GM18870 (cell line): Measurements from ENCODE around the gene UBAC1.

ENCODE experiments used
- ATAC-seq: cut with Tn5 transposase; IDR thresholded peaks from one replicate; pipeline ENCODE4 v1.9.1; 2021; ENCODE audit warnings: moderate library complexity; ENCODE audit not compliant: unreplicated experiment

The UBAC1 gene, protein sequence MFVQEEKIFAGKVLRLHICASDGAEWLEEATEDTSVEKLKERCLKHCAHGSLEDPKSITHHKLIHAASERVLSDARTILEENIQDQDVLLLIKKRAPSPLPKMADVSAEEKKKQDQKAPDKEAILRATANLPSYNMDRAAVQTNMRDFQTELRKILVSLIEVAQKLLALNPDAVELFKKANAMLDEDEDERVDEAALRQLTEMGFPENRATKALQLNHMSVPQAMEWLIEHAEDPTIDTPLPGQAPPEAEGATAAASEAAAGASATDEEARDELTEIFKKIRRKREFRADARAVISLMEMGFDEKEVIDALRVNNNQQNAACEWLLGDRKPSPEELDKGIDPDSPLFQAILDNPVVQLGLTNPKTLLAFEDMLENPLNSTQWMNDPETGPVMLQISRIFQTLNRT

GRCh38 chr9:135961277-135961715 lies at the start of gene UBAC1:
Gene UBAC1, minus strand, starts transcription at chr9:135961373. Its CDS starts 211 bp downstream, at chr9:135961162.
- peak; percentile 71 for ATAC-seq

DNA sequence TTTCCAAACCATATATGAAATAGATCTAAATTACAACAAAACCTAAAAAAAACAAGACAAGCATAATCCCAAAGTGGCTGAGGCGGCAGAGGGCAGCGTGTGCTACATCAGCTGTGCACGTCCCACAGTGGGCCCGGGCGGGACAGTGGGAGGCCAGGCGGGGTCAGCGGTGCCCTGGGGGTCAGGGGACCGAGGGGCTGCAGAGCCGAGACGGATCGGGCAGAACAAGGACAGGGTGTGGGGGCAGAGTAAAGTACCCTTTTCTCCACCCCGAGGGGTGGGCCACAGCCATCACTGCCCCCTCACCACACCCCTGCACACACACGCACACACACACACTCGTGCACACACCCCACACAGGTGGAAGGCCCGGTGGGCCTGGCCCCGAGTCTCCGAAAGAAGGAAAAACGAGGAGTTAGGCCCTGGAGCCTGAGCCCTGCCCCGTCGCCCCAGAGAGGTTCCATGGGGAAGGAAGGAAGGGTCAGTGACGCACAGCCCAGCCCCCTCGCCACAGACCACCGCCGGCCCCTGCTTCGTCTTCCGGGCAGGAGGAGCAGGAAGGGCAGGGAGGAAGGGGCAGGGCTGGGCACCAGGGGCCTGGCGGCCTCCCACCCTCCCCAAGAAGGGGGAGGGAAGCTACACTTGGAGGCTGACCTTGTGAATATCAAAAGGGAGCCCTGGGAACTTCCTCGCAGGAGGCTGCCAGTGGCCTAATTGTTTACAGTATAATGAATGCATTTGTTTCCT lies 49.6 kb upstream of the UBAC1 start:
- no peak for ATAC-seq

- ATAC-seq, result no peak
Observed at GRCh38 chr9:136010176-136010575, 49.0 kb upstream of the UBAC1 start.

DNA sequence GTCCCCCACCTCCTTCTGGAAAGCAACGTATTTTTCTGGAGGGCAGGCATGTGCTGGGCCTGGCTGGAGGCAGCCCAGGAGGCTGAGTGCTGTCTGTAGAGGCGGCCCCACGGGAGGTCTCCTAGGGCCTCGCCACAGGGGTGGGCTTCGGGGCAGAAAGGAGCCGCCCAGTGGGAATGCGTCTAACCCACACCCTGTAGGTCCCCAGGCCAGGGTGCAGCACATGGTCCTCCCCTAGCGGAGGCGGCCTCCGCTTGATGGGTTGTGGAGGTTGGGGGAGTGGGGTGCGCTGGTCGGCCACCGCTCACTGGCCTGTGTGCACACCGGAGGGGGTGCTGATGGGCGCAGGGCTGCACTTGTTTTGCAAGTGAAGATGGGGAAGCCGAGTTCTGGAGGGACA lies 48.3 kb upstream of the UBAC1 start:
- no peak for ATAC-seq

DNA sequence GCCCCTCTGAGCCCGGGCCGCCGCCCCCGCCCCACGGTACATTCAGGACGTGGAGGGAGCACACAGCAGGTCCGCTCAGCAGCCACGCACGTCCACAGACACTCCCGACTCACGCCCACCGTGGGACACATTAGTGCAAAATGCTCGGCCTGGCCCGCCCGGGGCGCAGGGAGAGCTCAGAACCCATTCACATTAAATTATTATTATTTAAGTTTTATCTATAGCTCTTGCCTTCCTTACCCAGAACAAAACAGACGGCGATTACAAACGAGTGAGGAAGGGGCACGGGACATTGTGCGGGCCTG lies 47.5 kb upstream of the UBAC1 start:
- ATAC-seq, result no peak

DNA sequence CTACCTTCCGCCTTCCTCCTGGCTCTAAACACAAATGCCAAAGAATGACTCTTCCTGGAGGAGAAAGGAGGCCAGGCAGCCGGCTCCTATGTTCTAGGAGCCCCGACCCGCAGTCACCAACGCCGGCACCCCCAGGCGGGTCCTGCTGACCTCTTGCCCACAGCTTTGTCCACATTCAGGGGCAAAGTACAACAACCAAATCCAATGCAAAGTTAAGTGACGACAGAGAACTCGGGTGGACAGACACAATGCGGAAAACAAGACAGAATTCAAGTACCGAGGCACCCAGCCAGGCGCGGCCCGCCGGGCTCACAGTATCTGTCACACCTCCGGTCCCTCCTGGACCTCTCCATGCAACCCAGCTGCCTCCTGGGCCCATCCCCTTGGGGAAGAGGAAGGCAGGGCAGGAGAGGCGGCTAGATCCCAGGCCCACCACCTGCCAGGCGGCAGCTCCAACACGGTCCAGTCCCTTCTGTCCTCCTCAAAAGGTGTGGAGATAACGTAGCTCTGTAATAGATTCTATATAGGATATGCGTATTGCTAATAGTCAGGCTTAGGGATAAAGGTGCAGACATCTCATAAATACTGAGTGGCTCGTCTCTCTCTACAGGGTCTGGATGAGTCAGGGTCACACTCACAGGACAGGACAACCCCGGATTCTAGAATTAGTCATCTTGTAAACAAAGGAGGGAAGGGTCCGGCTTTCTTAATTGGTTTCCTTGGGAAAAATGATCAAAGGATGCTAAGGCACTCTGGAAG lies 46.9 kb upstream of the UBAC1 start:
- ATAC-seq, result no peak

DNA sequence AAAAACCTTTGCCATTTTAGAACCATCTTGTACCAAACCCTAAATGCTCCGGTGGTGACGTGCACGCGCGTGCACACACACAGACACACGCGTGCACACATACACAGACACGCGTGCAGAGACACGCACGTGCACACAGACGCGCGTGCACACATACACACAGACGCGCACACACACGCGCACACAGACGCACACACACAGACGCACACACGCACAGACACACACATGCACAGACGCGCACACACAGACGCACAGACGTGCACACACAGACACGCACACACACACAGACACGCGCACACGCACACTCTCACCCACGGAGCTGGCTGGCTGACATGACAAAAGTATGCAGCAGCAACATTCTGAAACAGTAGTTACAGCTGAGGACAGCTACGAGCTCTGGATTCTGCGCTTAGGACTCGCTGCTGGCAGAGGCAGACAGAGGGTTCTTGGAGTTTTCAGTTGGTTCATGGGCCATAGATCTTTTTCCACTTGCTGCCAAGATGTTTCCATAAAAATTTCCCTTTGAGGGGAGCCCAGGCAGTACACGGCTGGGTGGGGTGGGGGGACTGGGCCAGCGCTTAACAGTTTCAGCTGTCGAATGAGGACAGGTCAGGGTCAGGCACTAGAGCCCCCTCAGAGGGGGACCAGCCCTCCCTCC lies 46.2 kb upstream of the UBAC1 start:
- no peak for ATAC-seq

GRCh38 chr9:136006169-136006568 lies 45.0 kb upstream of the UBAC1 start:
- ATAC-seq, result no peak

GRCh38 chr9:136004712-136005111 lies 43.5 kb upstream of the UBAC1 start:
- no peak for ATAC-seq

- ATAC-seq, result no peak
Observed at GRCh38 chr9:136004219-136004618, 43.0 kb upstream of the UBAC1 start.

- ATAC-seq, result no peak
Observed at GRCh38 chr9:136003411-136004218, 42.4 kb upstream of the UBAC1 start.

DNA sequence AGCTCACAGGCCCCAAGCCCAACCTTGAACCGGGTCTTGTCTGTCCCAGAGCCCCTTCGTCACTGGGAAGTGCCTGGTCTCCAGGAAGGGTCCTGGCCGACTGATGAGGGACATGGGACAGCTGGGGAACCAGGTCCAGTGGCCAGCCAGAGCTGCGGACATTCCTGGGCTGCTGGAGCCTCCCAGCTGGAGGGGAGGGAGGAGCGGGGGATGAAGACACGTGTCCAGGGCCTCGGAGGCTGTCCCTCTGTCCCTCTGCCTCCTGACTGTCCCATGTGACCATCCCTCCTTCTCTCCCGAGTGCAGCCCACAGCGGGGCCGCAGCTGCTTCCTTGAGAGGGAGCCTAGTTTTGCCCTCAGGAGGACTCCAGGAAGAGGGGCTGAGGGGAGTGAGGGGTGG lies 41.7 kb upstream of the UBAC1 start:
- ATAC-seq, result no peak

- no peak for ATAC-seq
Observed at GRCh38 chr9:136002215-136002614, 41.0 kb upstream of the UBAC1 start.

- no peak for ATAC-seq
Observed at GRCh38 chr9:136001231-136001630, 40.1 kb upstream of the UBAC1 start.

DNA sequence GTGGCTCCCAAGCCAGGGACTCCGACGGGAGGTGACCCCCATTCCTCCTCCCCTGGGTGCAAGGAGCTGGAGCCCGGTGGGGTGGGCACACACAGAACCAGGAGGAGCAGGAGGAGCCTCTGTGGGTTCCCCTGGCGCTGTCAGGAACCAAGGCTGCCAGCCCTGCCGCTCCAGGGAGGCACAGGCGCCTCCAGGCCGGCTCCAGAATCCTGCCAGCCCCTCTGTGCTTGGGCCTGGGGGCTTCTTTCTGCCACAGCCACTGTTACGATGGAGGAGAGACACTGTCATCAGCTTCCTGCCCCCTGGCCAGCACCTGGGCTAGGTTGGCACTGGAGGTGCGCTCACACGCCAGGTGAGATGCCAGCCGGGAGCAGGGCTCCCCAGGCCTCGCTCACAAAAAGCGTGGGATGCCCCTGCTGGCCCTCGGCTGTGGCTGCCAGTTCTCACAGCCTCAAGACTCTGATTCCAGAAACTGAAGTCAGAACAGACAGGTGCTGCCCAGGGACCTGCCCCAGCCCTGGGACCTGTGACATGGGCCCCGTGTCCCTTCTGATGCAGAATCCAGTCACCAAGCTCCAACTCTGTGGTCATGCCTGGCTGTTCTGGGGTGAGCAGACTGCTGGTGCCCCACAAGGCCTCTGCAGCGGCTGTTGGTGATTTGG lies 37.4 kb upstream of the UBAC1 start:
- no peak for ATAC-seq

- no peak for ATAC-seq
Observed at GRCh38 chr9:135998016-135998380, 36.8 kb upstream of the UBAC1 start.

- no peak for ATAC-seq
Observed at GRCh38 chr9:135997090-135998015, 36.2 kb upstream of the UBAC1 start.

GRCh38 chr9:135995816-135996215 lies 34.6 kb upstream of the UBAC1 start:
- ATAC-seq, result no peak
